Measurements from ENCODE around the gene AP2A1.

DNA sequence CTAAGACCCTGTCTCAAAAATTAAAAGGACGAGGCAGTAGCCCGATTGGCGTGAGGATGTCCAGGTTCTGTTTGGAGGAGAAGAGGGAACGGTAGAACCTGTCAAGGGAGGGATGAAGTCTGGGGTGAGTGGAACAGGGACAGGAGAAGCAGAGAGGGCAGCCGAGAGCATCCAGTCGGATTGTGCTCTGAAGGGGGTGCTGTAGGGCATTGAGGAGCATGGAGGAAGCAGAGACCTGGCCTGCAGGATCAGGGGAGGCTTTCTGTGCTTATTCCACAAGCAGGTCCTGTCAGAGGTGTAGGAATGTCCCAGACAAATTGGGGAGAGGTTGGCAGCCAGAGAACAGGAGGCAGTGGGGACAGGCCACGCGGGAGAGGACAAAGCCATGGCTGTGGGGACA, 14.1 kb downstream of the AP2A1 start:
- TF ChIP-seq EP300 (IDR thresholded peaks at IDR 0.05; ENCODE audit: borderline replicate concordance): no peak
- TF ChIP-seq, protein P1, sequence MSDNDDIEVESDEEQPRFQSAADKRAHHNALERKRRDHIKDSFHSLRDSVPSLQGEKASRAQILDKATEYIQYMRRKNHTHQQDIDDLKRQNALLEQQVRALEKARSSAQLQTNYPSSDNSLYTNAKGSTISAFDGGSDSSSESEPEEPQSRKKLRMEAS (IDR thresholded peaks at IDR 0.05): no peak
- TF ChIP-seq TAF1 (IDR thresholded peaks at IDR 0.05; ENCODE audit: low read depth): no peak
- TF ChIP-seq ZBTB7A (IDR thresholded peaks at IDR 0.05; ENCODE audit: low read depth): no peak
- TF ChIP-seq TEAD4 (IDR thresholded peaks at IDR 0.05): no peak
- no peak for TF ChIP-seq CEBPB (IDR thresholded peaks at IDR 0.05)
- no peak for TF ChIP-seq RAD21 (IDR thresholded peaks at IDR 0.05; ENCODE audit: low read depth)
- no peak for TF ChIP-seq EGR1 (IDR thresholded peaks at IDR 0.05)
- no peak for TF ChIP-seq NFIC (IDR thresholded peaks at IDR 0.05)

Data from Ishikawa (cell line).